ENCODE data around the gene SMARCA4.

The SMARCA4 gene

GRCh38 chr19:11058246-11059030, 97.6 kb downstream of the SMARCA4 start:
- FAIRE-seq (no peak), DNase-seq (ENCODE audit: insufficient read length, low spot score) (no peak)
- no peak for TF ChIP-seq CTCF (IDR thresholded peaks at IDR 0.05; ENCODE audit: insufficient read depth, missing control alignments)

- DNase-seq (ENCODE audit: insufficient read length, low spot score) (no peak), FAIRE-seq (no peak)
- no peak for TF ChIP-seq CTCF (IDR thresholded peaks at IDR 0.05; ENCODE audit: insufficient read depth, missing control alignments)
These were observed 98.9 kb downstream of the SMARCA4 start for GRCh38 chr19:11059511-11060358.

GRCh38 chr19:11061952-11062351, 101.1 kb downstream of the SMARCA4 start:
- no peak for DNase-seq (ENCODE audit: insufficient read length, low spot score)
- TF ChIP-seq CTCF (IDR thresholded peaks at IDR 0.05; ENCODE audit: insufficient read depth, missing control alignments) = no peak
- no peak for FAIRE-seq

GRCh38 chr19:11063434-11063833, 102.6 kb downstream of the SMARCA4 start:
- no peak for TF ChIP-seq CTCF (IDR thresholded peaks at IDR 0.05; ENCODE audit: insufficient read depth, missing control alignments)
- DNase-seq (ENCODE audit: insufficient read length, low spot score) = no peak
- no peak for FAIRE-seq

- DNase-seq (ENCODE audit: insufficient read length, low spot score) = no peak
- FAIRE-seq = no peak
- TF ChIP-seq CTCF (IDR thresholded peaks at IDR 0.05; ENCODE audit: insufficient read depth, missing control alignments) = no peak
These were observed 104.0 kb downstream of the SMARCA4 start for GRCh38 chr19:11064831-11065303.

GRCh38 chr19:11066326-11066725, 105.5 kb downstream of the SMARCA4 start:
- TF ChIP-seq CTCF (IDR thresholded peaks at IDR 0.05; ENCODE audit: insufficient read depth, missing control alignments) = no peak
- FAIRE-seq = no peak
- DNase-seq (ENCODE audit: insufficient read length, low spot score) = no peak

Data from D721Med (cell line).